Activated CD4-positive, alpha-beta T cell treated with anti-CD3 and anti-CD28 coated beads for 48 hours (primary cell): ENCODE results near the gene ZFYVE21.

Source experiments
- DNase-seq: peaks from one replicate; pipeline ENCODE4 v3.0.0-alpha.2; 2020

Gene ZFYVE21

DNA sequence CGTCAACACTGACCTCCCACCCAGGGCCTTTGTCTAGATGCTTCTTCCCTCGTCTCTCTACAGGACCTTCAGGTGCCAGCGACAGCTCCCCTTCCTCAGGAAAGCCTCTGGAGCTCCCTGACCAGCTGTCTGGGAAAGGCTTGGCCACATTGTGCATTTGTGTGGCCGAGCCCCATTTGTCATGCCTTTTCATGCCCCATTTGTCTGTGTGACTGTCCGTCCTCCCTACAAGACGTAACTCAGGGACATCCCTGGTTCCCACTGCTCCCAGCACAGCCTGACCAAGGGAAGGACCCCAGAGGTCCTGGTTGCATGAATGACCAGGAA lies 23.8 kb downstream of the ZFYVE21 start:
- no peak for DNase-seq

DNA sequence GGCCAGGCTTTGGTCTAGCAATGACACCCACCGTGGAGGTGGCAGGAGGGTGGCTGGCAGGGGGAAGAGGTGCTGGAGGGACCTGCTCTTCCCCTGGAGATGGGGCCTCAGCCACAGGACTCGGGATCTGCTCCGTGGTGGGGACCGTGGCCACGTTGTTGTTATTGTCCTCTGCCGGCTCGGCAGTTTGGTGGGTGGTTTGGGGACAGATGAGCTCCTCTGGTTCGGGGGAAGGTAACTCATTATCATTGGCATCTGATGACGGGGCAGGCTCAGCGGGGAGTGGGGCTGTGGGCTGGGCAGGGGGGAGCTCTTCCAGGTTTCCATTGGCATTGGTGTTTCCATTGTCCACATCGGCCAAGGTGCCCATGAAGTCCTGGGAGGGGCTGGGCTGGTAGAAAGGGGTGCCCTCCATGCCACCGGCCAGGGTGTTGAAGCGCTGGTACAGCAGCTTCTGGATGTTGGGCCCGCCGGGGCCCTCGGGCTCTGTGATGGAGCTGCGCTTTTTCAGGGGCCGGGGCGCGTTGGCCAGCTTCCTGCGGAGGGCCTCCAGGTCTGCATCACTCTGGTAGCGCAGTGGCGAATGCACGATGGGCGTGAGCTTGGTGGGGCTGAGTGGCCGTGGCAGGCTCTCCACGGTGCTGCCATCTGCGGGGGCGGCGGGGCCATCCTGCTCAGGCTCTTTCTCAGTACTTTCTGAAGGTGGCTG lies 24.3 kb downstream of the ZFYVE21 start:
- DNase-seq = no peak

DNA sequence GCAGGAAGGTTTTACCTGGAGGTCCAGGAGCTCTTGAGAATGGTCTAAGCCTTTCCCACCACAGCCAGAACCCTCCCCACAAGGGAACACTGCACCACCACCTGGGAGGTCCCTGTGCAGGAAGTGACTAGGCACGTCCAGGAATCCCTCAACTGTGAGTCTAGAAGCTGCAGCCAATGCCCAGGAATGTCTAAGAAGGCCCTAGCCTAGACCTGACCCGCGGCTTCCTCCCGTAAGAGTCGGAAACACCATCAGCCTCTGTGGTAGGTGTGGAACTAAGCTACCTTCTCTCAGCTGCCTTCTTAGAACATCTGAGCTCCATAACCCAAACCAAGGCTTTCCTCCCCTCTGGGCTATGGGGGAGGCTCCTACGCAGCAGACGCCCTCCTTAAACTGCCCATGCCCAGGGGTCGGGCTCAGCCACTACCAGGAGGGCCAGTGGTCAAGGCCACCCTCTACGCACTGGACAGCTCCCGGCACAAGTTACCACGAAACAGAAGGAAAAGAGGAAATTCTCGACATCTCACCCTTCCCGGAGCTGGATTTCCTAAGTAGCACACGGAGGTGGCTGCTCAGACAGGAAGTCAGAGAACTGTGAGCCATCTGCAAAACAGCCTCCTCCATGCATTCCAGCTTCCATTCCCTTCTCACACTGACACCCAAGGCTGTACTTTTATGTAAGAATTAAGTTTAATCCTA lies 25.5 kb downstream of the ZFYVE21 start:
- no peak for DNase-seq

DNA sequence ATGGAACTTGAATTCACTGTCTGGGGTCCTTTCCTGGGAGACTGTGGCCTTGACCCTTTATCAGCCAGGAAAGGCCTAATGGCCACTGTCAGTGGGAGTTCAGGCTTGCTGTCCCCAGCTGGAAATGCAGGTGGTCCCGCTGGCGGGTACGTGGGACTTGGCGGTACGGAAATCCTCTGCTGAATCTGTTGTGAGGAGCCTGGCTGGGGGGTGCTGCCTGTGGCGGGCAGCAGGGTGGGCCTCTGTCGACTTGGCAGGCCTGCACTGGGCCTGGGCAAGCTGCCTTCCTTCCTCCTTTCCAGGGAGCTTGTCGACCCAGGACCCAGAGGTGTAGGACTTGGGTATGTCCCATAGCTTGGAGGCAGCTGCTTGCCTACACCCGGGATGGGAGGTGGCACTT lies 26.3 kb downstream of the ZFYVE21 start:
- no peak for DNase-seq

DNA sequence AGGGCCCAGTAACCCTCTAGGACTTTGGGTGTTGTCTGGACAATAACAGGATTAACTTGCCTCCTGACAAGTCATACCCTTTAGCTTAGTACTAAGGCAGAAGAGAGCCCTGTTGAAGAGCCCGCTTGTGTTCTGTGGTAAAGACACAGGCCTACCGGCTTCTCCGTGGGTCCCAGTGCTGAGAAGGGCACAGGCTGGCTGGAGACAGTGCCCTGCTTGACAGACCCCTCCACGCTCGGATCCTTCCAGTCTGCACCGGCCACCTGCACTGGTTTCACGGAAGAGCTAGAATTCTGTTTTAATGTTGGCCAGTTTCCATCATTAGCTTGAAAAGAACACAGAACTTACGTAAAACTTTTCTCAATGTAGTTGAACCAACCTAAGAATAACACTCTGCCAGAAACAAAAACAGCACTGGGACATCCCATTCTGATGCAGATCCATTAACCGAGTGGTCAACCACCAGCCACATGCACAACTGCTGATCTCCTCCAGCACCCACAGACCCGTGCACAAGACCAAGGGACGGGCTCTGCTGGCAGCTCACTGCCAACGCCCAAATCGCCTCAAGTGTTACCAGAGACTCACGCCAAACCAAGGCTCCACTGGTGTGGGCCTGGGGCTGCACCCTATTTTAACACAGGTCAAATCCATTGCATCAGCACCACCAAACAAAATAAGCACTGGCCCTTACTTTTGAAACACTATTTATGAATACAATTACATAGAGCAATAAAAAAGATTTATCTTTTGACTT lies 27.1 kb downstream of the ZFYVE21 start:
- no peak for DNase-seq

DNA sequence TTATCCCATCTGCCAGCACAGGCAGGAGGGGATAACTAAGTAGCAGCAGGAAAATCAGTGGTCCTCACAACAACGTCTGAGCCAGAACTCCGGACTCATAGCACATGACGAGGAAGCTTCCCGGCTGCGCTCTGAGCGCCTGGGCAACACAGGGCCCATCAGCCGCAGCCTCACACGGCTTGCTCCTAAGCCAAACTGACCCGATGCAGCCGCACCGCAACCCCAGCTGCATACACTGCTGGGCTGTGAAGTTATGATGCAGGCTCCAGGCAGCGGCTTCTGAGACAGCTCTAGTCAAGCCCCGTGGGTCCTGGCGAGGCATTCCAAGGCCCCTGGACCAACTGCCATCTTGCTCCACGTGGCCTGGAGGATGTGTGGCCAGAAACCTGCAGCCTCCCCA lies 28.1 kb downstream of the ZFYVE21 start:
- DNase-seq = no peak

DNA sequence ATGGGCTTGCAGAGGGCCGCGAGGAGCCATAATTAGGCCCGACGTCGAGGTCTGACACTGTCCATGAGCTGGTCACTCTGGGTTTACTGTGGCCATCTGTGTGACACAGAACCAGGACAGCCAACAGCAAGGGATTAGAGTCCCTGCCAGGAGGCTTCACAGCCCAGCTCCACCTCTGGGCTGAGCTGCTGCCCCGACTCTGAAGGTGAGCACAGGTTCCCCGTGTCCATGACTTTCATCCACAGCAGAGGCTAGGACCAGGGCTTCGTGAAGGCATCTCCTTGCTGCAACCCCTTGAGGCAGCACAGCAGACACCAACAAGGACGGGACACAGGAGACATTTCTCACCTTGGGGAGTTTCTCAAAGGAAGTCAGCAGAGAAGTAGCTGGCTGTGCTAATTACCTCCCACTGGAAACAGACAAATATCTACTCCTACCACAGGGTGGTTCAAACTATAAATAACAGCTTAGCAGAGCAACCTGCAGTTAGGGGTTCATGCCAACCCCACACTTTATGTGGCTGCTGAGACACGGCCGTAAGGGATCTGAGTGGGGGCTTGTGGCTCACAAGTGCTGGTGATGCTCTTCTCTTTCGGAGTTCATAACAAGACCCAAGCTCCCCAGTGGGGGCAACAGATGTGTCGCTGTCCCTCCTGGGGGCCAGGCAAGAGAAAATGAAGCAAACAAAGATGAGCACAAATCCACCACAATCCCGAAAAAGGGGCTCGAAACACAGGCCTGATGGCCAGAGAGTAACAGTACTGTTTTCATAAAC lies 29.2 kb downstream of the ZFYVE21 start:
- no peak for DNase-seq

DNA sequence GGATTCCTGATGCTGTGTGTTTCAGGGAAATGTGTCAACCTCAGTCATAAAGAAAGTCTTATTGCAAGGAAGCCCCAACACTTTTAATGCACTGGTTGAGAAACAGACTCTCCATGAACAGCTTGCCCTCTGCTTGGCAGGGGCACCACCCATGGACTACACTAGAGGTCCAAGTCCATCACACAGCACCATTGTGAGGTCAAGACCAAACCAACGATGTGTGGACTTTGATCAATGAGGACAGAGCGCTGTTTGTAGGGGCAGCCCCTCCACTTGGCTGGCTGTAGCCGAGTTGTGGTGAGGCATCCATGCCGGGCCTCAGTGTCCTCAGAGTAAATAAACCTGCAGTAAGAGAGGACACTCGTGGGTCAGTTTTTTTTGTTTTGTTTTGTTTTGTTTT lies 29.8 kb downstream of the ZFYVE21 start:
- no peak for DNase-seq

DNA sequence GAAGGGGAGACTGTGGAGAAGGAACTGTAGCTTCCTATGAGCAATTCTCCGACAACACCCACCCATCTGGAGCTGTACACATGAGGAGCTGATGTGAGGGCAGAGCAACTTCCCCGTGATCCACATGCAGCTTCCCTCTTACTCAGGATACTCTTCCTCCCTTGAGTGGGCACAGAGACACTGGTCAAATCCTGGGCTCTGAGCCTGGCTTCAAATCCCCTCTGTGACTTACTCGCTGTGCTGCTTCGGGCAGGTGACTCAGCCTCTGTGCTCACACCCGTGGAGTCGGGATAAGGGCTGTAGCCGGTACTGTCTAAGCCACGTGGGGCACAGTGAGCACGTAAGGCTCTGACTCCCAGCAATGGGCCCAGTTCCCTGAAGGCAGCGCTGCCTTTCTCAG lies 31.1 kb downstream of the ZFYVE21 start:
- DNase-seq = no peak

DNA sequence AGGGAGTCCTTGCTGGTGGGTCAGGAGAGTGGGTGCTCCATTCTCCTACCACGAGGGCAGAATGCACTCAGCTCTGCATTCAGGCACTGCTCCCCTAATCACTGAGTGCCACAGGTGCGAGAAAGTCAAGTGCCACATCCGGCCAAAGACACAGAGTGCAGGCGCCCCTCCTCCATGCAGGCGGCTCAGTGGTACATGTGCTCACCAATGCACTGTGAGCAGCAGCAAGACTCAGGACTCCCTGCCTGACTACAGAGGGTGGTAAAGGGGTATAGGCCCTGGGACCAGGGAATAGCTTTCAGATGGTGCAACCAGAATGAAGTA lies 32.9 kb downstream of the ZFYVE21 start:
- peak; percentile 66 for DNase-seq

DNA sequence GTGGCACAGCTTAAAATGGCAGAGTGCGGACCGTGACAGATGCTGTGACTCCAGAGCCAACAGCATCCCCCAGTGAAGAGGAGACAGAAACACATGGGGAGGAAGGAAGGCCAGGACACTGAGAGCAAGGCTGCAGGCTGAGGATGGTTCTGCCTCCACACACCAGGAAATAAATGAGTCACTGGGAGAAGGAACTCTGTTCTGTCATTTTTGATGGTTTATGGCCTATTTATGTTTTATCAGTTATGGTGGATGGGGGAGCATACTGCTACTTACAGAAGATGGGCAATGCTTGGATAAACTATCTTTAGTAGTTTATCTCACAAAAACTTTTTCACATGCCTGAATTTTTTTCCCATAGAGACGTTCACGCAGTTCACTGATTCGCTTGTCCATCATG lies 33.8 kb downstream of the ZFYVE21 start:
- DNase-seq = no peak

DNA sequence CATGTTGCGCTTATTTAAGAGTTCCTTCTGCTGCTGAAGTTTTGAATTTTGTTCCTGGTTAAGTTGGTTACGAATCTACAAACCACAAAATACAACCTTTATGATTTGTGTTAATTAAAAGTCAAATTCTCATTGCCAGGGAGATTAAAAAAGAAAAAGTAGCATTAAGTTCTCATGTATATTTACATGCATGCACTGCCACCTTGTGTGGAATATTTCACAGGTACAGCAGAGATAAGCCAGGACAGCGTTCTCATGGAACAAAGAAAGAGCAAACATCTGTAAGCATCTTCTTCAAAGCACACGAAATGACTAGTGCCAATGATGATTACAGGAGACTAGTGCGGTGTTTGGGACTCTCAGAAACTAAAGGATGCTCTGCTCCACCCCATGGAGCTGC lies 34.2 kb downstream of the ZFYVE21 start:
- DNase-seq = no peak

DNA sequence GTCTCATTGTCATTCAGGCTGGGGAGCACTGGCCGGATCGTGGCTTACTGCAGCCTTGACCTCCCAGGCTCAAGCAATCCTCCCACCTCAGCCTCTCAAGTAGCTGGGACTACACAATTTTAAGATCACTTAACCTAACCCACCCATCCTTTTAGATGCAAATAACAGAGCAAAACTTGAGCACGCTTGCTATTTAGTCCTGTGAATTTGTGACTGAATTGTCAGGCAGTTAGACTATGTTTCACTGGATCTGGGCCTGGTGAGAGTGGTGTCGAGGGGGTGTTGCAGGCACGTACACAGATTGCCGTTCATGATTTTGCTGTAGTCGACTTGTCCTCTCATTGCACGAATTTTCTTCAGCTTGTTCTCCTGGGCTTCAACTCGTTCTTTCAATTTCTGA lies 38.2 kb downstream of the ZFYVE21 start:
- DNase-seq = no peak

DNA sequence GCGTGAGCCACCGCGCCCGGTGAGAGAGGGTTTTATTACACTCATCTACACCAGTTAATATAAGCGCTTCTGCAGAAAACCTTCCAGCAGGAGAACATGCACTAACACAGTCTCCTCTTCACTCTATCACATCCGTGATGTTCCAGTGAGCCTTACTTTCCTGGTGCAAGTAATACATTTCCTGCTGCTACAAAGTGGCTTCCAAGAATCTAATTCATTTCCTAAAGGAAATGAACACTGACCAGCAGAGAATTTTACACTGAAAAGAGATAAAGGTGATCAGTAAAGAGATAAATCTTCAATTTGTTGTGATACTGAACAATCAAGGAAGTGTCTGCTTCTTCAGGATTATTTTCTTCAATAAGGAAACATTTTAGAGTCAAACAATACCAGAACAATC lies 39.5 kb downstream of the ZFYVE21 start:
- no peak for DNase-seq

DNA sequence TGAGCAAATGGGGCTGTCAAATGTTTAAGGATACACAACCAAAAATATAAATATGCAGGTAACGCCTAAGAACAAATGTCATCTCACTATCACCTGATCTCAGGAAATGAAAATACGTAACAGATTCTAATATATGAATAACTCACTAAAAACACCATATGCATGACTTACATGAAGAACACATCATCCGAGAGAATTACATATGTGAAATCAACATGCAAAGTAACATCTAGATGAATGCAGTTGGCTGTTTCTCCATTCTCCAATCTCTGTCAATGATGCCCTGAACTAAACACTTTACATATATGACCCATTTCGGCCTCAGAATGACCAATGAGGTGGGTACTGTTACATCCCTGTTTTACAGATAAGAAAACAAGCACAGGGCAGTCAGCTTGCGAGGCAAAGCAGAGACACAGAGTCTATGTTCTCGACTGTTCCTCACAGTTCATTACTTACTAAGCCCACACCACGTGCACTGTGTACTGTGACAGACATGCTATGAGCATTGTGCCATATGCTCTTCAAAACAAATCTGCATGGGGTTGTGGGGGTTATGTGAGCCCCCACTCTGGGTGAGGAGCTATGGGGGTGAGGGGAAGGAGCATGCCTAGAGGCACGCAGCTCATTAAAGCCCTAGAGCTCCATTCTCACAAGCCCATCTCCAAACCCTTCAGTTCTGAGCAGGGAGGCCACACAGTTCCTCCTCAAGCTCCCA lies 42.6 kb downstream of the ZFYVE21 start:
- no peak for DNase-seq

DNA sequence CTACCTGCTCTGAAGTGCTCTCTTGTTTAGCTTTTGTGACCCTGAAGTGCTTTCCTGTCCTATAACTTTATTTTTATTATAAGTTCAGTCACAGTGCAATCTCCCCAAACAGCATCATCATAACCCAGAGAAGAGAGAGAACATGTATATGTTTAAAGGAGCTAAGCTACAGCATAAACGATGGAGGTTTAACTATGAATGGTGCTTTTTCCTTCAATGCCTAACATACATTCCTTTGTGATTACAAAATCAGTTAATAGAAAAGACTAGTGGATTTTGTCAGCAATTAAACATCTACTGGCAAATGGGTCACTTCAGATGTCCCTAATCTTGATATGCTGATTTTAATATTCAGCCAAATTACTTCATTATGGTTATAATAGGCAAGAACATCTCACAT lies 46.4 kb downstream of the ZFYVE21 start:
- no peak for DNase-seq

DNA sequence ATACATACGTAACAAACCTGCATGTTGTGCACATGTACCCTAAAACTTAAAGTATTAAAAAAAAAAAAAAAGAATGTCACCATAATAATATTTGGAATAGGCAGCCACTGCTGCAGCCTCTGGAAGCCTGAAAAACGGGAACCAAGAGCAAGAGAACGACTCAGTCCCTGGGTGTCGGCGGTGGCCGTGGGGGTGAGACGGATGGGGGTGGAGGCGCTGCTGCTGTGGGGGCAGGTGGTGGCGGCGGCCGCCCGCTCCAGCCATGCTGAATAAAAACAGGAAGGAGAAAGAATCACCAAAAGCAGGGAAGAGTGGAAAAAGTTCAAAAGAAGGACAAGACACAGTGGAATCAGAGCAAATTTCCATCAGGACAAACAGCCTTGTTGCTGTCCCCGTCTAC lies 46.9 kb downstream of the ZFYVE21 start:
- no peak for DNase-seq

DNA sequence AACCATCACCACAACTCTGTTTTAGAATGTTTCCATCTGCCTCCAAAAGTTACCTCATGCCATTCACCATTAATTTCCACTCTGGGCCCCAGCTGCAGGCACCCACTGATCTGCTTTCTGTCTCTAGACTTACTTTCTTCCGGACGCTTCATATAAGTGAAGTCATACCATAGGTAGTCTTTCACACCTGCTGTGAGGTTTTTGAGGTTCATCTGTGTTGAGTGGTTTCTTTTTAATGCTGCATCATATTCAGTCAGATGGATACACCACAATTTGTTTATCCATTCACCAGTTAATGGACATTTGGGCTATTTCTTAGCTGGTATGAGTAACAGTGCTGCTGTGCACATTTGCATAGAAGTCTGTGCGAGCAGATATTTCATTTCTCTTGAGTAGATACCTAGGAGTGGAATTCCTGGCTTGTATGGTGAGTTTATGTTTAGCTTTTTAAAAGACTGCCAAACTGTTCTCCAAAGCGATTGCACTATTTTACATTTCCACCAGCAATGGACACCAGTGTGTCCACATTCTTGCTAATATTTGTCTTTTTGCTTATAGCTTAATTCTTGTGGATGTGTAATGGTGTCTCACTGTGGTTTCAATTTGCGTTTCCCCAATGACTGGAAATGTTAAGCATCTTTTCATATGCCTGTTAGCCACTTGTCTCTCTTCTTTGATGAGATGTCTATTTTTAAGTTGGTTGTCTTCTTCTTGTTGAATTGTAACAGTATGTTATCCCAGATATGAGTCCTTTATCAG lies 48.3 kb downstream of the ZFYVE21 start:
- DNase-seq = peak; percentile 18

DNA sequence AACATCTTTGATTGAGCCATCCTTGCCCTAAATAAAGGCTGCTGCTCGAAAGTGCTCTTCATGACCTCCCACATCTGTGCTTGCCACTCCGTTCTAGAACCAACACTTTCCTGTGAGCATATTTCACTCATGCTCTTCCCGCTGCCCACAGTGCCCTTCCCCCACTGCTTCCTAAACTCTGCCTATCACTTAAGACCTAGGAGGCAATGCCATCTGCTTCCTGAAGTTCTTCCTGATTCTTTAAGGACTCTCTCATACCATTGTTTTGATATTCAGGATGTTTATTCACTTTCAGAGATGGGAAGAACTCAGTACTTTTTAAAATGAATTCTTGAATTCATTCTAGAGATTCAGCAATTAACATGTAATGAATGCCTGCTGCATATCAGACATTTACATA lies 49.9 kb downstream of the ZFYVE21 start:
- no peak for DNase-seq

DNA sequence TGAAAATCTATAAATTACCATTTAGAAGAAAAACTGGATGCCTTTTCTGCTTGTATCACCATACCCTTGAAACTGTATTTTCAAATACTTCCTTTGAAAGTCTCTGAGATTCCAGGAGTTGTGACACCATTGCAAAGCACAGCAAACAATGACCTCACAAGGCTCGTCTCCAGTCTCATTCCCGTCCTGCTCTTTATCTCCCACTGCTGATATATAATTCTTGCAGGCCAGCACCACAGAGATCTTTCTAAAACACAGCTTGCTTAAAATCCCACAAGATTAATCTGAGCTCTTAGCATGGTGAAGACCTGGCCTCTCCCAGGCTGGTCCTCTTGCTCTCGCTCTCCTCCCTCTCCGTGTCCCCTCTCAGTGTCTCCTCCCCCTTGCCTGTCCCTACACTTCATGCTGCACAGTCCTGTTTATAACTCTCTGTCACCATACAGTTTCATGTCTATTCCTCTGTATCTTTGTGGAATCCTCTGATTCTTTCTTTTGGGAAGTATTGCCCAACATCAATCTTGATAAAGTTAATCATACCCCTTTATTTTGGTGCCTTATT lies 51.8 kb downstream of the ZFYVE21 start:
- no peak for DNase-seq

DNA sequence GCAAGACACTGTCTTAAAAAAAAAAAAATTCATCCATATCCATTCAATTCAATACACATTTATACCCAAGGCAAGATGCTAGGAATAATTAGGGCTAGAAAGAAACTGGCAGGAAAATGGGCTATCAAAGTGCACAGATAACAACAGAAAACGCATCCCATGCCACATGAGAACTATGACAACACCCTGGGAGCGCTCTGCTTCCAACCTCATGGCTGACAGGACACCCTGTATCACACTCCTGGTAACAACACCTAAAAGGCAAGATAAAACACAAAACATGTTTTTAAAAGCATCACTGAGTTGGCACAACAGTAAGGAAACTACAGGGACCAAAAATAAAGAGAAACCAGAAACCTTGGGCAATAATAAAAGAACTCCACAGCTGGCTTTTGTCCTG lies 54.9 kb downstream of the ZFYVE21 start:
- no peak for DNase-seq

DNA sequence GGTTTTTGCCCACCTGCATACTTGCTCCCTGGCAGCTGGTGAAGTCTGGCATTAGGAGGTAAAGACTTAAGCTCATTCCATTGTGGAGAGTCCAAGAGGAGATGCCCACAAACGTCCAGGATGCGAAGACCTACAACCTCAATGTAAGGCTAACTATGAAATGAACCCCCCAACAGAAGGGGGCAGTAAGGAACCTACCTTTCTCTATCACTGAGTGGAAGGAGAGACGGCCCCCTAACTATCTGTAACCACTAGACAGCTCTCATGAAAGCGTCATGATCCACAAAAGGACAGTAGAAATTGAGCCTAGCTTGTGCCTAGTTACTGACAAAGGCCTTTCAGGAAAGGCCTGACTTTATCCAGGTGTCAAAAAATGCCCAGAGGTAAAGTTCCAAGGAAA lies 55.3 kb downstream of the ZFYVE21 start:
- no peak for DNase-seq
